Muscle of leg (tissue), 11 donors: ENCODE data around the gene PHACTR1. TPM values are rescaled to one million over a fixed set of nuclear protein-coding genes. Genes with fewer than 3 reads are reported as not detected.

Source experiments
- DNase-seq: peaks from one replicate; pipeline ENCODE4 v3.0.0; 2013
- H3K27ac ChIP-seq: one replicate; pipeline ENCODE4 v1.5.1; 2013; ENCODE audit warnings: mild to moderate bottlenecking, low read length, control low read depth
- H3K27me3 ChIP-seq: one replicate; pipeline ENCODE4 v1.6.1; 2013; ENCODE audit warnings: low read length; ENCODE audit not compliant: control insufficient read depth, insufficient read depth
- H3K36me3 ChIP-seq: one replicate; pipeline ENCODE4 v1.6.1; 2013; ENCODE audit warnings: low read length; ENCODE audit not compliant: control insufficient read depth, insufficient read depth
- H3K4me1 ChIP-seq: one replicate; pipeline ENCODE4 v1.6.1; 2013; ENCODE audit warnings: low read length; ENCODE audit not compliant: control insufficient read depth, insufficient read depth
- H3K4me3 ChIP-seq: one replicate; pipeline ENCODE4 v1.5.1; 2013; ENCODE audit warnings: low read length, control low read depth
- H3K9me3 ChIP-seq: replicated peaks from 2 replicates; pipeline ENCODE4 v1.6.1; 2013; ENCODE audit warnings: low read depth, low read length; ENCODE audit not compliant: control insufficient read depth
- WGBS: methylation state at CpG from one replicate; pipeline ENCODE4 v1.1.5; 2013; ENCODE audit warnings: missing lambda C conversion rate; ENCODE audit not compliant: insufficient coverage; 5-methylcytosine and 5-hydroxymethylcytosine counted together
- polyA plus RNA-seq, 8 donors: library from polyadenylated mRNA; unstranded; fragments of 120-200 nt; gene quantifications; one replicate each; pipeline versions ENCODE4 v1.2.1 to v1.2.3, GENCODE V29; 2013; ENCODE audit warnings: inconsistent platforms in 1 of 8, low replicate concordance in 1 of 8; ENCODE audit not compliant: insufficient read length in 8 of 8, insufficient read depth in 1 of 8
- total RNA-seq: library from RNA; stranded (reverse); fragments of 120-200 nt; gene quantifications from one replicate; pipeline ENCODE4 v1.2.4, GENCODE V29; 2013

Gene PHACTR1
- total and polyA plus RNA-seq, 9 donors, result 3.8 to 9.4 (median 4.6) TPM

DNA sequence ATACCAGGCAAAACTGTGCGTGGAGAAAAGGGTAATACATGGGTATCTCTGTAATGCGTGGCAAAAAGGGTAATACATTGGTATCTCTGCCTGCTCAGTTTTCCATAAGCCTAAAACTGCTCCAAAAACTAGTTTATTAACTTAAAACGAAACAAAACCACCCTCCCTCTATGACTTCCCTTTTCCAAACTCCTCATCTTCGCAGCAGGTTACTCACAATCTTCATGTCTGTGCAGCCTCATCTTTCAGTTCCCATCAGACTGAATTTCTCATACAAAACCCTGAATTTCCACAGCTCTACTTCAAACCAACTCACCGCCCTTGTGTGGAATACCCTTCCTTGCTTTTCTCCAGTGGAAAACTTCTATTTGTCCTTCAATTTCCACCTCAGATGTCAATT lies 199.4 kb downstream of the PHACTR1 start:
- no peak overlapping the region for H3K27ac ChIP-seq
- H3K4me3 ChIP-seq, result no peak overlapping the region
- no peak for DNase-seq
- no peaks in the 10 kb centered on the region for H3K9me3 ChIP-seq
- no peaks in the 10 kb centered on the region for H3K36me3 ChIP-seq
- WGBS, result 88% methylated on average over 3 of the region's 5 CpGs
- H3K4me1 ChIP-seq, result no peaks in the 10 kb centered on the region
- no peaks in the 10 kb centered on the region for H3K27me3 ChIP-seq

DNA sequence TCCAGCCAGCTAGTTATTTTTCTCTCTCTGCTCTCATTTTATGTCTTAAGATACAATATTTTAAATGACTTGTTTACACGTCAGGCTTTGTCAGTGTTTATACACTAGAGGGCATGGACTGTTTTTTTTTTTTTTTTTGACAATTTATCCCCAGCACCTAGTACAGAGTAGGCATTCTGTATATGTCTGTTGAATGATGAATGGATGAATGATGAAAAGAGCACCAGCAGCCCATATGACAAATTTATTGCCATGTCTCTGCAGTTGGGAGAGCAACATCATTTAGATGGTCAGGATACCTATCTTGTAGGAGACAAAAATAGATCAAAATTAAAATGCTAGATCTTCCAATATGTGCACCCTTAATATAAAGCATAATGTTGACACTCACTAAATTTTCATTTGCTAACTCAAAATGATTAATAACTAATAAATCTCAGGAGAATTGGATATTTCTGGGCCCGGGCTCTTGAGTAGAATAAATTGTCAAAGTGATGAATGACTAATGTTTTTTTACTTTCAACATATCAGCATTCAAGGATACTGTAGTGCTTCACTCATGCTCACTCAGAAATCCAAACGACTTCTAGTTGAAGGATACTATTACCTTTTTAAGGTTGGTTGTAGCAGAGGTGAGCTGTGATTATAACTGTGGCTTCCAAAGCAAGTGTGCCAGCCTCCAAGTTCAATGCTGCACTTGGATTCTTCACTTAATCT lies 200.0 kb downstream of the PHACTR1 start:
- no peaks in the 10 kb centered on the region for H3K27me3 ChIP-seq
- no CpG with 5 or more reads among the region's 3 CpGs for WGBS
- H3K4me1 ChIP-seq, result no peaks in the 10 kb centered on the region
- H3K27ac ChIP-seq, result no peak overlapping the region
- H3K36me3 ChIP-seq, result no peaks in the 10 kb centered on the region
- DNase-seq, result no peak
- H3K9me3 ChIP-seq, result no peaks in the 10 kb centered on the region
- no peak overlapping the region for H3K4me3 ChIP-seq

DNA sequence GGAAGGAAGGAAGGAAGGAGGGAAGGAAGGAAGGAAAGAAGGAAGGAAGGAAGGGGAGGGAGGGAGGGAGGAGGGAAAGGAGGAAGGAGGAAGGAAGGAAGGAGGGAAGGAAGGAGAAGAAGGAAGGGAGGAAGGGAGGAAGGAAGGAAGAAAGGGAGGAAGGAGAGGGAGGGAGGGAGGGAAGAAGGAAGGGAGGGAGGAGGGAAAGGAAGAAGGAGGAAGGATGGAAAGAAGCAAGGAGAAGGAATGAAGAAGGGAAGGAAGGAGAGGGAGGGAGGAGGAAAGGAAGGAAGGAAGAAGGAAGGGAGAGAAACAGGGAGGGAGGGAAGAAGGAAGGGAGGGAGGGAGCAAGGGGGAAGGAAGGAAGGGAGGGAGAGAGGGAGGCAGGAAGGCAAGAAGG lies 204.9 kb downstream of the PHACTR1 start:
- H3K27ac ChIP-seq, result no peak overlapping the region
- H3K4me3 ChIP-seq, result no peak overlapping the region
- no peaks in the 10 kb centered on the region for H3K4me1 ChIP-seq
- no peak for DNase-seq
- no peaks in the 10 kb centered on the region for H3K9me3 ChIP-seq
- H3K36me3 ChIP-seq, result no peaks in the 10 kb centered on the region
- no peaks in the 10 kb centered on the region for H3K27me3 ChIP-seq

DNA sequence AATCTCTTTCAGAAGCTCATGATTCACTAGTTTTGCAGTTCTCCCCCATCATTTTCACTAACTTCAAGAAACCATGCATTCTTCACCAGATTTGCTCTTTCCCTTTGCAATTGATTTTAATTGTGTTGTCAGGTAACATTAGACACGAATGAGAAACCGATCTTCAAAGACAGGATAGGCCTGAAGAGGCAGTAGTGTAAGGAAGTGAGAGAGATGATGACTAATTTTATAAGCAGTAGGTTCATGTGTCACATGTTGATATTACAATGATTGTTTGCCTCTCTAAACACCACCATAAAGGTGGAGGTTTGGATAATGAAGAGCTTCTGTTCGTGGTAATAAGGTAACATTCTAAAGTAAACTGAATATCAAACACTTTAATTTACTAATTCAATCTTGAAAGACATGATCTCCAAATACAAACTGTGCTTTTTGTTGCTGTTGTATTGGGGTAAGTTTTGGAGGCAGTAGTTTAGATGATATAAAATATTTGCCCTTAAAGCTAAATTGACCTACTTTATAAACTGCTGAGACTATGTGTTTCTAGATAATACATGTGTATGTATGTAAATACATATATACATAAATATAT lies 207.2 kb downstream of the PHACTR1 start:
- H3K27me3 ChIP-seq, result no peaks in the 10 kb centered on the region
- no peaks in the 10 kb centered on the region for H3K36me3 ChIP-seq
- H3K9me3 ChIP-seq, result no peaks in the 10 kb centered on the region
- H3K4me1 ChIP-seq, result no peaks in the 10 kb centered on the region
- no peak for DNase-seq
- H3K4me3 ChIP-seq, result no peak overlapping the region
- no peak overlapping the region for H3K27ac ChIP-seq
- no CpG with 5 or more reads among the region's 3 CpGs for WGBS

DNA sequence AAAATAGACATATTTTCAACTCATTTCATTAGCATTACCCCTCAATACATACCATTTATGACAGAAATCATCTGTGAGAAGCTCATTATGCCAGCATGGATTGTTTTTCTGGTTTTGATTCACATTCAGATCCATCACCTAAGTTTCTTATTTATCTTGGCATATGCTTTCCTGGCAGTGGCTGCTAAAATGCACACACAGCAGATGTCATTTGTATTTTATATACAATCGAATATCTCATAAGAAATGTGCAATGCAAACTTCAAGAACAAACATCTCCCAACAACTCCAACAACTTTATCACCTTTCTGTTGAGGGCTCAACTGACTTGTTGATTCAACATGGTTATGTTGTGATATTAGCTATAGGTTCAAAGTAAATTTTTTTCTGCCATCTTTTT lies 208.3 kb downstream of the PHACTR1 start:
- Histone ChIP-seq H3K27me3 (no peaks in the 10 kb centered on the region), H3K4me1 (no peaks in the 10 kb centered on the region), H3K36me3 (no peaks in the 10 kb centered on the region), H3K27ac (no peak overlapping the region), H3K4me3 (no peak overlapping the region), H3K9me3 (no peaks in the 10 kb centered on the region)
- DNase-seq, result no peak
- WGBS, result no CpG with 5 or more reads among the region's 1 CpG

DNA sequence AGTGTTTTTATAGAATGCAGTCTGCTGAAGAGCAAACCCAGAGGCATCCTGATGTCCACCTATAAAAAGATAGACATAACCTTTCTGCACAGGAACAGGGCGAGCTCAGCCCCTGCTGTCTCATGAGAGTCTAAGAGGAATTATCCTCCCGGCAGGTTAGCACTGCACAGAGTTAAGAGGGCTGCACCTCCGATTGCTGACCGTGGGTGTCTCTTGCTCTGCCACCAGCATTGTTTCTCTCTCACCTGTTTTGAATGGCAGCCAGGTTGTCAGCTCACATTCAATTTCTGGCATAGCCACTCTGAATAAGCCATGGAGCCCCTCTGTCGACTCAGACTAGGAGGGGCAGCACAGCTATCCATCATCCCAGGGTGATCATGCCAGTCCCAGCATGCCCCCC lies 211.2 kb downstream of the PHACTR1 start:
- 77% methylated on average over 5 of the region's 5 CpGs for WGBS

DNA sequence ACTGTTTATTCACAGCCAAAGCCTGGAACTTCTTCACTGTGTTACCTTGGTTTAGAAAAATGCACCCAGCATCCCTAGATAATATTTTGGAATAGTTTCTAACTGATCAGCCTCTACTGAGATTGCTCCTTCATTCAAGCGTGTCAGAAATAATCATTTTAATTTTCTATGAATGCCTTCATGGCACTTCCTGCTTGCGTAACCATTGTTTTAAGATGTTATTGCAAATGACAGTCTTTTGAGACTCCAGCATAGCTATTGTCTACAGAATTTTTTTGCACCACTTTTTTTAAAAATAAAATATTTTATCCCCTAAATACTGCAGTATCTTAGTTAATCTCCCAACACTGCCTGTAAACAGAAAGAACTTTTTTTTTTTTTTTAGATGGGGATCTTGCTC lies 213.1 kb downstream of the PHACTR1 start:
- no peak overlapping the region for H3K27ac ChIP-seq
- no peak overlapping the region for H3K4me3 ChIP-seq
- no peak for DNase-seq
- no peaks in the 10 kb centered on the region for H3K4me1 ChIP-seq
- H3K36me3 ChIP-seq, result no peaks in the 10 kb centered on the region
- WGBS, result no CpG with 5 or more reads among the region's 2 CpGs
- no peaks in the 10 kb centered on the region for H3K27me3 ChIP-seq
- no peaks in the 10 kb centered on the region for H3K9me3 ChIP-seq

More for the DNA sequence above, 211.2 kb downstream of the PHACTR1 start:
- Histone ChIP-seq H3K9me3 (no peaks in the 10 kb centered on the region), H3K4me3 (no peak overlapping the region), H3K4me1 (no peaks in the 10 kb centered on the region), H3K36me3 (no peaks in the 10 kb centered on the region), H3K27ac (no peak overlapping the region), H3K27me3 (no peaks in the 10 kb centered on the region)
- DNase-seq, result no peak

DNA sequence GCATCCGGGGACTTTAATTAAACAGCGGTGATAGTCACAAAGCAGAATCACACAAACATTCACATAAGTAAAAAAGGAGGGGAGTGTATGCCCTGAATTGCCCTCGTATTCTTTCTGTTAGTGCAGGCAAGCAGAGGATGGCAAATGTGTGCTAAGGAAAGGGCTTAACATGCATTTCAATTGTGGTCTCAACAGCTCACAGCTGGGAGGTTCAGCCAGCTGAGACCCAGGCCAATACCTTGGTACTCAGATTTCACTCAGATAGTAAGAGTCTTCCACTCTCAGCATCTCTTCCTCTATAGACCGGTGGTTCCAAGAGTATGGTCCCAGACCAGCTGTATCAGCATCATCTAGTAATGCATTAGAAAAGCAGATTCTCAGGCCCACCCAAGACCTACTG lies 215.1 kb downstream of the PHACTR1 start:
- no peak overlapping the region for H3K4me3 ChIP-seq
- H3K4me1 ChIP-seq, result no peaks in the 10 kb centered on the region
- DNase-seq, result no peak
- H3K27me3 ChIP-seq, result no peaks in the 10 kb centered on the region
- 40% methylated on average over 1 of the region's 4 CpGs for WGBS
- H3K9me3 ChIP-seq, result no peaks in the 10 kb centered on the region
- no peak overlapping the region for H3K27ac ChIP-seq
- H3K36me3 ChIP-seq, result no peaks in the 10 kb centered on the region

DNA sequence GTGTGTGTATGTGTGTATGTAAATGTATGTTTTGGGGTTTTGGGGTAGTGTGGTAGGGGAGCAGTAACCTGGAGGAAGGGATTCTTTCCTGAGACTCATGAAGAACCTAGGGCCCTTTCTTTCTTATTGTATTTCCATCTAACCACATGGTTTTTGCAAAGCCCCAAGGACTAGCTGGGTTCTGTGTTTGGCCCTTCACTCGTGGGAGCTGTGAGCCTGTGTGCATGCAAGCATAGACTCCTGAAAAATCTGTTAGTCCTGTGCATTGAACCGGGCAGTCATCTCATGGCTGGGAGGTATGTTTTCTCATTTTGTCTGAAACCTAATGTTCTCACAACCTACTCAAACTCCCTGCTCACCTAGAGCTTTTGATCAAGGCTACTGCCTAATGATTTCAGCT lies 219.1 kb downstream of the PHACTR1 start:
- no peak for DNase-seq
- H3K4me1 ChIP-seq, result no peaks in the 10 kb centered on the region
- H3K4me3 ChIP-seq, result no peak overlapping the region
- WGBS, result no CpG with 5 or more reads among the region's 2 CpGs
- H3K27me3 ChIP-seq, result no peaks in the 10 kb centered on the region
- H3K27ac ChIP-seq, result no peak overlapping the region
- no peaks in the 10 kb centered on the region for H3K36me3 ChIP-seq
- no peaks in the 10 kb centered on the region for H3K9me3 ChIP-seq

DNA sequence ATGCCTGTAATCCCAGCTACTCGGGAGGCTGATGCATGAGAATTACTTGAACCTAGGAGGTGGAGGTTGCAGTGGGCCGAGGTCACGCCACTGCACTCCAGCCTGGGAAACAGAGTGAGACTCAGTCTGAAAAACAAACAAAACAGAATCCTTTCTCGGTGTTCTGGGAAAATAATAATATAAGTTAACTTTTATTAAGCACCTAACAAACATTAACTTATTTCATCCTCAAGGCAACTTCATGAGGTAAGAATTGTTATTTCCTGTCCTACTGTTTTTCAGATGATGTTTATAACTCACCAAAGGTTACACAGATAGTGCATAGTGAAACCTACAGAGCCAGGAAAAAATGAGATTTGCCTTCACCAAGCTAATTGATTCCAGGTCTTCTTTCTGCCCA lies 221.4 kb downstream of the PHACTR1 start:
- no peaks in the 10 kb centered on the region for H3K36me3 ChIP-seq
- no peaks in the 10 kb centered on the region for H3K27me3 ChIP-seq
- no peak overlapping the region for H3K27ac ChIP-seq
- DNase-seq, result no peak
- no CpG with 5 or more reads among the region's 4 CpGs for WGBS
- H3K4me1 ChIP-seq, result no peaks in the 10 kb centered on the region
- no peak overlapping the region for H3K4me3 ChIP-seq
- no peaks in the 10 kb centered on the region for H3K9me3 ChIP-seq

DNA sequence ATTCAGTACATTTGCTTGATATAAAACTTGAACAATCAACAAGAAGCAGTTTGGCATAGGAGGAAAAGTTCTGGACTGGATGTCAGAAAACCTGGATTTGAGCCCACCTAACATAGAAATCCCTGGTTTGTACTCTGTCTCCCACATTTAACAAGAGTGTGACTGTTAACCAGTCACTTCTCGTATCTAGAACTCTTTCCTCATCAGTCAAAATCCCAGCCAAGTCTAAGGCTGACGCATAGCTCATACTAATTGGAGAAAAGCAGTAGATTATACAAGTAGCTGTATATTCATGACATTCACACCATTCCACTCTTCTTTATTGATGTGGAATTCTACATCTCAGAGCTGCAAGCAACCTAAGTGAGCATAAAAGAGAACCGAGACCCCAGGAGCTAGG lies 222.7 kb downstream of the PHACTR1 start:
- Histone ChIP-seq H3K27ac (no peak overlapping the region), H3K9me3 (no peaks in the 10 kb centered on the region), H3K4me1 (no peaks in the 10 kb centered on the region), H3K27me3 (no peaks in the 10 kb centered on the region), H3K4me3 (no peak overlapping the region), H3K36me3 (no peaks in the 10 kb centered on the region)
- no peak for DNase-seq
- no CpG with 5 or more reads among the region's 3 CpGs for WGBS
